Measurements from ENCODE around the gene IL17C. TPM values are rescaled to one million over a fixed set of nuclear protein-coding genes. Genes with fewer than 3 reads are reported as not detected.

Gene IL17C
- total RNA-seq, 1 donor from 2014 or later = not detected

GRCh38 chr16:88680554-88681083, 42.2 kb downstream of the IL17C start:
- intact Hi-C loops (cut with DNase I) = no loop called here
- H3K36me3 ChIP-seq = peaks cover 17% of the 10 kb centered on the region
- H3K27ac ChIP-seq = no peak overlapping the region
- no peak for ATAC-seq
- peaks cover 31% of the 10 kb centered on the region for H3K4me1 ChIP-seq
- H3K9me3 ChIP-seq = no peaks in the 10 kb centered on the region
- H3K27me3 ChIP-seq (ENCODE audit: low read depth) = peaks cover 41% of the 10 kb centered on the region
- no peak overlapping the region for H3K4me3 ChIP-seq
- DNase-seq = no peak
- TF ChIP-seq CTCF (IDR thresholded peaks at IDR 0.05) = no peak

GRCh38 chr16:88681084-88681680, 42.8 kb downstream of the IL17C start:
- Histone ChIP-seq H3K4me1 (peaks cover 37% of the 10 kb centered on the region), H3K9me3 (no peaks in the 10 kb centered on the region), H3K27ac (peak overlapping the region; percentile 59), H3K4me3 (no peak overlapping the region), H3K36me3 (peaks cover 13% of the 10 kb centered on the region), H3K27me3 (ENCODE audit: low read depth) (peaks cover 46% of the 10 kb centered on the region)
- ATAC-seq = peak; percentile 34 to 41
- DNase-seq = peak; percentile 61
- intact Hi-C loops (cut with DNase I) = no loop called here
- peak; percentile 35 for TF ChIP-seq CTCF (IDR thresholded peaks at IDR 0.05)

- peak; percentile 88 for DNase-seq
- Histone ChIP-seq H3K27me3 (ENCODE audit: low read depth) (peaks cover 49% of the 10 kb centered on the region), H3K4me3 (peak overlapping the region; percentile 22), H3K27ac (peak overlapping the region; percentile 79), H3K9me3 (no peaks in the 10 kb centered on the region), H3K36me3 (peaks cover 13% of the 10 kb centered on the region), H3K4me1 (peaks cover 44% of the 10 kb centered on the region)
- intact Hi-C loops (cut with DNase I) = no loop called here
- peak; percentile 11 to 46 for ATAC-seq
- TF ChIP-seq CTCF (IDR thresholded peaks at IDR 0.05) = no peak
Measured at GRCh38 chr16:88681709-88682451, 43.5 kb downstream of the IL17C start.

GRCh38 chr16:88684569-88685155, 46.3 kb downstream of the IL17C start:
- TF ChIP-seq CTCF (IDR thresholded peaks at IDR 0.05) = no peak
- H3K27me3 ChIP-seq (ENCODE audit: low read depth) = peaks cover 56% of the 10 kb centered on the region
- H3K27ac ChIP-seq = no peak overlapping the region
- peak overlapping the region; percentile 78 for H3K4me3 ChIP-seq
- H3K36me3 ChIP-seq = peaks cover 6% of the 10 kb centered on the region
- no peaks in the 10 kb centered on the region for H3K9me3 ChIP-seq
- ATAC-seq = no peak
- peaks cover 55% of the 10 kb centered on the region for H3K4me1 ChIP-seq
- DNase-seq = peak; percentile 39
- intact Hi-C loops (cut with DNase I) = no loop called here

- peak overlapping the region; percentile 78 for H3K4me3 ChIP-seq
- H3K27ac ChIP-seq = peak overlapping the region; percentile 78
- peaks cover 4% of the 10 kb centered on the region for H3K36me3 ChIP-seq
- peaks cover 55% of the 10 kb centered on the region for H3K4me1 ChIP-seq
- DNase-seq (peak; percentile 61), ATAC-seq (peak; percentile 1 to 6)
- H3K9me3 ChIP-seq = no peaks in the 10 kb centered on the region
- H3K27me3 ChIP-seq (ENCODE audit: low read depth) = peaks cover 53% of the 10 kb centered on the region
- intact Hi-C loops (cut with DNase I) = no loop called here
- TF ChIP-seq CTCF (IDR thresholded peaks at IDR 0.05) = peak; percentile 54
Measured at GRCh38 chr16:88685156-88686061, 47.0 kb downstream of the IL17C start.
